Kidney (tissue), 14 donors: ENCODE results near the gene KIF26B. TPM values are rescaled to one million over a fixed set of nuclear protein-coding genes. Genes with fewer than 3 reads are reported as not detected.

ENCODE experiments used
- DNase-seq, 5 donors: peaks; one replicate each; pipeline ENCODE4 v3.0.0-alpha.2; 2013 to 2020
- FAIRE-seq: peaks from 2 replicates; lab custom pipeline; 2012; peaks lifted over from hg19 to GRCh38; lab: Jason Lieb, UNC
- H3K27ac ChIP-seq, 2 donors: one replicate each; pipeline ENCODE4 v1.7.0; 2013; ENCODE audit warnings: low read depth in 2 of 2, low read length in 2 of 2, inconsistent platforms in 1 of 2
- H3K27me3 ChIP-seq: one replicate; pipeline ENCODE4 v1.7.1; 2013; ENCODE audit warnings: low read length, inconsistent platforms; ENCODE audit not compliant: control insufficient read depth, insufficient read depth
- H3K36me3 ChIP-seq, 3 donors: one replicate each; pipeline versions ENCODE4 v1.7.0 to v1.7.1; 2013; ENCODE audit warnings: low read length in 3 of 3, control low read depth in 1 of 3, inconsistent platforms in 1 of 3; ENCODE audit not compliant: insufficient read depth in 3 of 3, control insufficient read depth in 2 of 3
- H3K4me1 ChIP-seq, 3 donors: one replicate each; pipeline versions ENCODE4 v1.7.0 to v1.7.1; 2013; ENCODE audit warnings: low read length in 3 of 3, inconsistent platforms in 1 of 3, low read depth in 1 of 3; ENCODE audit not compliant: control insufficient read depth in 2 of 3, insufficient read depth in 2 of 3
- H3K4me3 ChIP-seq, 3 donors: one replicate each; pipeline versions ENCODE4 v1.7.0 to v1.8.1; 2013; ENCODE audit warnings: low read length in 3 of 3, control low read depth in 1 of 3, inconsistent platforms in 1 of 3
- H3K9ac ChIP-seq, 3 donors: one replicate each; pipeline versions ENCODE4 v1.7.0 to v1.7.1; 2013; ENCODE audit warnings: low read length in 3 of 3, control low read depth in 1 of 3, inconsistent platforms in 1 of 3
- H3K9me3 ChIP-seq, 3 donors: one replicate each; pipeline versions ENCODE4 v1.7.0 to v1.7.1; 2013; ENCODE audit warnings: low read length in 3 of 3, control low read depth in 1 of 3, inconsistent platforms in 1 of 3; ENCODE audit not compliant: control insufficient read depth in 2 of 3, insufficient read depth in 1 of 3
- intact Hi-C: fragments of 100-400 bp; cut with DNase I; formaldehyde crosslinking; loops from one replicate; pipeline ENCODE4 v1.11.1; 2022
- polyA plus RNA-seq: library from polyadenylated mRNA; stranded (reverse); fragments of 350-450 nt; fragmentation: Illumina TruSeq; extraction: RNeasy Lipid Tissue Mini Kit (QIAGEN cat#74804); gene quantifications from one replicate; pipeline ENCODE4 v1.2.3, GENCODE V29; 2014; ENCODE audit warnings: low read depth, low replicate concordance; ENCODE audit not compliant: insufficient read depth
- total RNA-seq: library from RNA; stranded (reverse); fragmentation: NEBNext Ultra II Directional; extraction: Animal tissue kit (Norgen Biotek cat#: 25700); gene quantifications from one replicate; pipeline ENCODE4 v1.2.1, GENCODE V29; 2021
- TF ChIP-seq, protein P1 (sequence below): IDR thresholded peaks from 3 replicates; pipeline ENCODE4 v1.5.1; 2012; ENCODE audit warnings: mild to moderate bottlenecking, moderate library complexity, borderline replicate concordance; ENCODE audit not compliant: insufficient read depth; ENCODE audit errors: extremely low read depth
- donor health status: control.
- donor health status: control.
- donor health status: control.
- donor health status: control.
- donor health status: control.
- donor health status: DM: yes; HTN: yes; CAD: no.
- donor health status: Normal renal cell carcinoma (clear cell type).

KIF26B gene
- total and polyA plus RNA-seq, 2 donors from 2014 or later, result 0.52 to 10.7 TPM

DNA sequence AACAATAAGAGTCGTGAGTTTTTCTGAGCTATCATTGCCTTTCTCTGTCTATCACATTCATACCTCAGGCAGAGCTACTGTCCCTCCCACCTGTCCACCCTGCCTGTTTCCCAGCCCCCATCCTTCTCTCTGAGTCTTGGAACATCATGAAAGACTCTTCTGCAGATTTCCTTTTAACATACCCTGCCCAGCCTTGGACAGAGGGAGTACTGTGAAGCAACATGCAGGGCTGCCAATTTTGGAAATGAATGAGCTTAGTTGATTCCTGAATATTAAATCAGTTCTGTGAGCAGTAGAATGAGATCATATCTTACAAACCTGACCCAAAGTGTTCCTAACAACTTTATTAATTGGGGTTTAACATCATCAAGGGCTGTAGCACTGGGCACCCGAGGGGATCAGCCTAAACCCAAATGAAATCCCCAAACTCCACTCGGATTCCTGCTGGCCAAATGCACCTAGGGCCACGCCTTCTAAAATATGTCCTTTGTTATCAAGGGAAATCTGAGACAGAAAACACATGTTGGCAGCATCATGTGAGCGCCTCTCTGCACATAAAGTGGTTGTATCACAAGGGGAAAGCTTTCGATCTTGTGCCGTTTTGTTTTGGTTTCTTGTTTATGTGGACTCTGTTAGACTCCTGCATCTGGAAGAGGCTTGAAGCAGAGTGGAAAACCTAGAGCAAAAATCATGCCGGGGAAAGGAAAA lies 357.6 kb downstream of the KIF26B start:
- peak overlapping the region; percentile 28 to 48 (median 46) for H3K4me3 ChIP-seq
- H3K4me1 ChIP-seq, result peaks cover 0 to 3% (median 0%) of the 10 kb centered on the region in 3 donors
- DNase-seq (peak in 2 of 5 donors; percentile 41 to 45), FAIRE-seq (no peak)
- TF ChIP-seq, protein P1, sequence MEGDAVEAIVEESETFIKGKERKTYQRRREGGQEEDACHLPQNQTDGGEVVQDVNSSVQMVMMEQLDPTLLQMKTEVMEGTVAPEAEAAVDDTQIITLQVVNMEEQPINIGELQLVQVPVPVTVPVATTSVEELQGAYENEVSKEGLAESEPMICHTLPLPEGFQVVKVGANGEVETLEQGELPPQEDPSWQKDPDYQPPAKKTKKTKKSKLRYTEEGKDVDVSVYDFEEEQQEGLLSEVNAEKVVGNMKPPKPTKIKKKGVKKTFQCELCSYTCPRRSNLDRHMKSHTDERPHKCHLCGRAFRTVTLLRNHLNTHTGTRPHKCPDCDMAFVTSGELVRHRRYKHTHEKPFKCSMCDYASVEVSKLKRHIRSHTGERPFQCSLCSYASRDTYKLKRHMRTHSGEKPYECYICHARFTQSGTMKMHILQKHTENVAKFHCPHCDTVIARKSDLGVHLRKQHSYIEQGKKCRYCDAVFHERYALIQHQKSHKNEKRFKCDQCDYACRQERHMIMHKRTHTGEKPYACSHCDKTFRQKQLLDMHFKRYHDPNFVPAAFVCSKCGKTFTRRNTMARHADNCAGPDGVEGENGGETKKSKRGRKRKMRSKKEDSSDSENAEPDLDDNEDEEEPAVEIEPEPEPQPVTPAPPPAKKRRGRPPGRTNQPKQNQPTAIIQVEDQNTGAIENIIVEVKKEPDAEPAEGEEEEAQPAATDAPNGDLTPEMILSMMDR, result no peak
- H3K9ac ChIP-seq, result no peak overlapping the region
- no peaks in the 10 kb centered on the region for H3K9me3 ChIP-seq
- intact Hi-C loops, result no loop called here
- no peak overlapping the region for H3K27ac ChIP-seq
- H3K36me3 ChIP-seq, result no peaks in the 10 kb centered on the region
- H3K27me3 ChIP-seq, result no peaks in the 10 kb centered on the region

DNA sequence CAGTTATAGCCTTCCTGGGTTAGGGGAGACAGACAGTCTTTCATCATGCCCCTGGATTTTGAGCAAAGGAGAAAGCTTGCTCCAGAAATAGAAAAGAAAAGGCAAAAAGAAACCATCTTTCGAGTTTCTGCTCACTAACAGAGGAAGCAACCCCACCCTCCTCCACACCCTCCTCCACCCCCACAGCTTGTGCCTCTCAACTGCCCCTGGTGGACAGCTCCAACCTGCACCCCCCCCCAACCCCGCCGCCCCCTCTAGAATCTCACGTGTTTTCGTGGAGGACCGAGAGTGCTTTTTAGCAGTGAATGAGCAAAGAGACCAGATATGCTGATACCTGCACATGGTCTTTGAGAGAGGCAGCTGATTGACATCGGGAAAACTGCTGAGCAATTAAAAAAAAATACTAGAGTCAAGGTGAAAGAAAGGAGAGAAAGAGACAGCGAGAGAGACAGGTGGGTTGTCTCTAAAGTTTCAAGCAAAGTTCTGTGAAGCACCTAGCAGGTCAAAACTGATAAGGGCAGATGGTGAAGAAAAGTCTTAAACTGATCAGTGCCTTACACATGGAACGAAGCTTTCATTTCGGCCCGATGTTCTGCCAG lies 358.3 kb downstream of the KIF26B start:
- intact Hi-C loops, result no loop called here
- DNase-seq (peak in 4 of 5 donors; percentile 53 to 69 (median 64)), FAIRE-seq (no peak)
- Histone ChIP-seq H3K9ac (no peak overlapping the region), H3K4me1 (peaks cover 0 to 3% (median 0%) of the 10 kb centered on the region in 3 donors), H3K27me3 (no peaks in the 10 kb centered on the region), H3K4me3 (peak overlapping the region; percentile 18 to 48 (median 46)), H3K9me3 (no peaks in the 10 kb centered on the region), H3K27ac (no peak overlapping the region), H3K36me3 (no peaks in the 10 kb centered on the region)
- TF ChIP-seq, protein P1, result no peak

DNA sequence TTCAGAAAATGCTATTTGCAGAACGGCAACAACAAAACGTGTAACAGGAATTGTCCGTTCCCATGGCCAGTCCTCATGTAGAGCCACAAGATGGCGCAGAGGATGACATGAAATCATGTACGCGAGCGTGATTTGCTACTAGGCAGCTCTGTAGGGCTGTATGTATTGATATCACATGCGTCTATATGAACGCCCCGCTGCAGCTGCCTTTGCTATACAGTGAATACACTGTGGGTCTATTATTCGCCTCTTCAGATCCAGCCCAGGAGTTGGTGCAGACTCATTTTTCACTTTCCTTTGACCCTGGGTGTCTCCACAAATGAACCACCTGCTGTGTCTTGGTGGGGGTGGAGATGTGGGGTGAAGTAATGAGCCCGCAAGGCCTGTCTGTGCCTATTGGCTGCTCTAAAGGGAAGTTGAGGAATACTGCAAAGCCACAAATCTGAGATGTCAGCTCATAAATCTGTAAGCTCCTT lies 361.5 kb downstream of the KIF26B start:
- no peak overlapping the region for H3K27ac ChIP-seq
- FAIRE-seq, result no peak

More for the DNA sequence above, 361.5 kb downstream of the KIF26B start:
- intact Hi-C loops, result no loop called here
- Histone ChIP-seq H3K4me3 (no peak overlapping the region), H3K9ac (no peak overlapping the region), H3K27me3 (no peaks in the 10 kb centered on the region), H3K9me3 (no peaks in the 10 kb centered on the region), H3K36me3 (no peaks in the 10 kb centered on the region), H3K4me1 (peaks cover 0 to 3% (median 0%) of the 10 kb centered on the region in 3 donors)
- no peak for DNase-seq
- TF ChIP-seq, protein P1, result peak; percentile 24
